ENCODE measurements around the gene SLC15A4.

The SLC15A4 gene

GRCh38 chr12:128867466-128867865, 43.7 kb upstream of the SLC15A4 start:
- Histone ChIP-seq H3K4me3 (ENCODE audit: insufficient read depth, low read length, poor library complexity, severe bottlenecking) (no peak overlapping the region), H3K4me2 (ENCODE audit: low read depth, low read length, poor library complexity, severe bottlenecking) (no peak overlapping the region), H3K27me3 (ENCODE audit: low read length) (no peaks in the 10 kb centered on the region), H3K27ac (ENCODE audit: low read depth, low read length) (no peak overlapping the region), H2AFZ (ENCODE audit: low read depth, low read length, severe bottlenecking) (no peak overlapping the region), H3K9me3 (ENCODE audit: insufficient read depth, low read length) (no peaks in the 10 kb centered on the region), H3F3A (ENCODE audit: insufficient read depth) (no peaks in the 10 kb centered on the region), H3K9me2 (replicated peaks; ENCODE audit: insufficient read depth, low read length) (no peaks in the 10 kb centered on the region), H3K36me3 (ENCODE audit: low read length) (no peaks in the 10 kb centered on the region), H3K9ac (ENCODE audit: low read length) (no peak overlapping the region), H4K20me1 (ENCODE audit: low read depth, low read length) (no peaks in the 10 kb centered on the region), H3K79me2 (ENCODE audit: insufficient read depth, low read length) (no peaks in the 10 kb centered on the region)
- no peak for TF ChIP-seq CTCF (IDR thresholded peaks at IDR 0.05; ENCODE audit: insufficient read depth, low read length, poor library complexity, severe bottlenecking)
- TF ChIP-seq EZH2phosphoT487 (conservative IDR thresholded peaks at IDR 0.05; ENCODE audit: low read length), result no peak

- no peaks in the 10 kb centered on the region for H3K36me3 ChIP-seq (ENCODE audit: low read length)
Measured at GRCh38 chr12:128864516-128865186, 40.9 kb upstream of the SLC15A4 start.

GRCh38 chr12:128863957-128864356, 40.2 kb upstream of the SLC15A4 start:
- H3K27ac ChIP-seq (ENCODE audit: low read depth, low read length), result no peak overlapping the region
- TF ChIP-seq EZH2phosphoT487 (conservative IDR thresholded peaks at IDR 0.05; ENCODE audit: low read length) (no peak), CTCF (IDR thresholded peaks at IDR 0.05; ENCODE audit: insufficient read depth, low read length, poor library complexity, severe bottlenecking) (no peak)
- H3K79me2 ChIP-seq (ENCODE audit: insufficient read depth, low read length), result no peaks in the 10 kb centered on the region
- no peak overlapping the region for H3K4me2 ChIP-seq (ENCODE audit: low read depth, low read length, poor library complexity, severe bottlenecking)
- H3K27me3 ChIP-seq (ENCODE audit: low read length), result no peaks in the 10 kb centered on the region
- H4K20me1 ChIP-seq (ENCODE audit: low read depth, low read length), result no peaks in the 10 kb centered on the region
- no peaks in the 10 kb centered on the region for H3K36me3 ChIP-seq (ENCODE audit: low read length)
- no peak overlapping the region for H2AFZ ChIP-seq (ENCODE audit: low read depth, low read length, severe bottlenecking)
- no peaks in the 10 kb centered on the region for H3F3A ChIP-seq (ENCODE audit: insufficient read depth)
- no peaks in the 10 kb centered on the region for H3K9me2 ChIP-seq (replicated peaks; ENCODE audit: insufficient read depth, low read length)
- H3K9me3 ChIP-seq (ENCODE audit: insufficient read depth, low read length), result no peaks in the 10 kb centered on the region
- no peak overlapping the region for H3K4me3 ChIP-seq (ENCODE audit: insufficient read depth, low read length, poor library complexity, severe bottlenecking)
- no peak overlapping the region for H3K9ac ChIP-seq (ENCODE audit: low read length)

More at GRCh38 chr12:128864516-128865186, 40.9 kb upstream of the SLC15A4 start:
- no peak overlapping the region for H3K4me3 ChIP-seq (ENCODE audit: insufficient read depth, low read length, poor library complexity, severe bottlenecking)
- no peak for TF ChIP-seq CTCF (IDR thresholded peaks at IDR 0.05; ENCODE audit: insufficient read depth, low read length, poor library complexity, severe bottlenecking)
- TF ChIP-seq EZH2phosphoT487 (conservative IDR thresholded peaks at IDR 0.05; ENCODE audit: low read length), result no peak
- H3F3A ChIP-seq (ENCODE audit: insufficient read depth), result no peaks in the 10 kb centered on the region
- no peaks in the 10 kb centered on the region for H3K79me2 ChIP-seq (ENCODE audit: insufficient read depth, low read length)
- no peak overlapping the region for H3K9ac ChIP-seq (ENCODE audit: low read length)
- H3K27ac ChIP-seq (ENCODE audit: low read depth, low read length), result no peak overlapping the region
- H2AFZ ChIP-seq (ENCODE audit: low read depth, low read length, severe bottlenecking), result no peak overlapping the region
- H3K9me2 ChIP-seq (replicated peaks; ENCODE audit: insufficient read depth, low read length), result no peaks in the 10 kb centered on the region
- no peaks in the 10 kb centered on the region for H3K9me3 ChIP-seq (ENCODE audit: insufficient read depth, low read length)
- H3K27me3 ChIP-seq (ENCODE audit: low read length), result no peaks in the 10 kb centered on the region
- no peaks in the 10 kb centered on the region for H4K20me1 ChIP-seq (ENCODE audit: low read depth, low read length)
- H3K4me2 ChIP-seq (ENCODE audit: low read depth, low read length, poor library complexity, severe bottlenecking), result no peak overlapping the region
